ENCODE data around the gene CTNNBL1.

Gene CTNNBL1

DNA sequence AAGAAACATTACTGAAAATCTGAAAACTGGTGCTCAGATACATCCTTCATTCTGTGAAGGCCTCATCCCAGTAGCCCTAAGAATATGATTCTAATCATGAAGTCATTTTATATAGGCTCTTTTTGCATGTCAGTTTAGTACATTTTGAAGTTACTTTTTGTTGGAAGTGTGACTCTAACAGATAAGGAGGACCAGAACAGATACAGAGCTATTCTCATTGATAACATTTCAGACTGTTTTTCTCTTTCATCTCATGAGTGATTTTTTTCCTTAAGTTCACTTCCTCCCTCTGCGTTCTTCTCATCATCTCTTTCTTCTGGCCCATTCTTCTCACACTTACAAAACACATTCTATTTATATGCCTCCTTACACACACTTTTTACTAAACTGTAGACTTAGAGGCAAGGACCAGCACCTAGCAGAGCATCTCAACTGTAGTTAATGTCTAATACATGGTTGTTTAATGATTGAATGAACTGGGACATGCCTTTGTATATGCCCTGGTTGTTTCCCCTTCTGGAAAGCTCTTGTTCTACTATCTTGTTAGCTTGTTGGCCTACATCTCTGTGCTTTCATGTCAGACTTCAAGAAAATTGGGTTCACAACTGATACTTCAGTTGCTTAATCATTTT is 8.7 kb downstream of the CTNNBL1 start:
- peaks cover 24% of the 10 kb centered on the region for H3K36me3 ChIP-seq (ENCODE audit: insufficient read depth, insufficient read length, low read length)
- no peaks in the 10 kb centered on the region for H3K4me1 ChIP-seq (ENCODE audit: insufficient read depth, insufficient read length)
- no peak for DNase-seq (ENCODE audit: low read depth, low spot score)
- TF ChIP-seq YY1 (IDR thresholded peaks at IDR 0.05; ENCODE audit: insufficient read depth, insufficient read length): no peak
- TF ChIP-seq ZNF274 (IDR thresholded peaks at IDR 0.05; ENCODE audit: low read depth, low read length): no peak
- no peak for TF ChIP-seq SUZ12 (IDR thresholded peaks at IDR 0.05; ENCODE audit: extremely low read depth, insufficient read depth, insufficient read length)
- no peak overlapping the region for H3K4me3 ChIP-seq (ENCODE audit: insufficient read length, low read depth)
- no peak overlapping the region for H3K9ac ChIP-seq (ENCODE audit: insufficient read length, low read depth)
- no peaks in the 10 kb centered on the region for H3K27me3 ChIP-seq (ENCODE audit: insufficient read depth, insufficient read length)
- H3K9me3 ChIP-seq (ENCODE audit: insufficient read depth, low read length): peaks cover 16% of the 10 kb centered on the region

DNA sequence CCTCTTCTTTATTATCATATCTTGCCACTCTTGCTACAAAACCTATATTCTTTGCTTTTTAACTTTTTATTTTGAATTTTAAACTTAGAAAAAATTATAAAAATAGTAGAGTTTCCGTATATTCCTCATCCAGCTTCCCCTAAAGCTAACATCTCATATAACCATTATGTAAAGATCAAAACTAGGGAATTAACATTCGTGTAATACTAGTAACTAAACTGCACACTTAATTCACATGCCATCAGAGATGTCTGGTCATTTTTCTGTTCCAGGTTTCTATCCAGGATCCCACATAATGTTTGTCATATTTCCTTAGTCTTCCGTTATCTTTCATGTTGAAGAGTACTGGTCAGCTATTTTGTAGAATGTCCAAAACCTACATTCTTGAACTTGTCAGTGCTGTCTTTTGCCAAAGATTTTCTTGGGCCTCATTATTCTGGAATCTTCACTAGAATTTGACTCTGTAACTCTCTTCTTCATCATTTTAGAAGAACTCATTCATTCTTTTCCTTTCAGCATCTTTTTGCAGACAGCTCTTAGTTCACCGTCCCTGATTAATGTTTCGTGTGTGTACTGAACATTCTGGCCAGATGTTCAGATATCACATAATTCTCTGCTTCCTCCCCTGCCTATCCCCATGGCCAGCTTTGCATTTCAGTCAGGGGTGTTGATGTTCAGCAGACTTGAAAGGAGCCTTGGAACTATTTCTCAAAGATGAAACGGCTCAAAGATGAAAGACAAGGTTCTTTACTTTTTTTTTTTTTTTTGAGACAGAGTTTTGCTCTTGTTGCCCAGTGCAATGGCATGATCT is 9.4 kb downstream of the CTNNBL1 start:
- no peak overlapping the region for H3K4me3 ChIP-seq (ENCODE audit: insufficient read length, low read depth)
- no peak overlapping the region for H3K9ac ChIP-seq (ENCODE audit: insufficient read length, low read depth)
- no peak for DNase-seq (ENCODE audit: low read depth, low spot score)
- H3K36me3 ChIP-seq (ENCODE audit: insufficient read depth, insufficient read length, low read length): peaks cover 18% of the 10 kb centered on the region
- TF ChIP-seq SUZ12 (IDR thresholded peaks at IDR 0.05; ENCODE audit: extremely low read depth, insufficient read depth, insufficient read length): no peak
- no peak for TF ChIP-seq YY1 (IDR thresholded peaks at IDR 0.05; ENCODE audit: insufficient read depth, insufficient read length)
- TF ChIP-seq ZNF274 (IDR thresholded peaks at IDR 0.05; ENCODE audit: low read depth, low read length): no peak
- H3K9me3 ChIP-seq (ENCODE audit: insufficient read depth, low read length): peaks cover 16% of the 10 kb centered on the region
- no peaks in the 10 kb centered on the region for H3K4me1 ChIP-seq (ENCODE audit: insufficient read depth, insufficient read length)
- no peaks in the 10 kb centered on the region for H3K27me3 ChIP-seq (ENCODE audit: insufficient read depth, insufficient read length)

DNA sequence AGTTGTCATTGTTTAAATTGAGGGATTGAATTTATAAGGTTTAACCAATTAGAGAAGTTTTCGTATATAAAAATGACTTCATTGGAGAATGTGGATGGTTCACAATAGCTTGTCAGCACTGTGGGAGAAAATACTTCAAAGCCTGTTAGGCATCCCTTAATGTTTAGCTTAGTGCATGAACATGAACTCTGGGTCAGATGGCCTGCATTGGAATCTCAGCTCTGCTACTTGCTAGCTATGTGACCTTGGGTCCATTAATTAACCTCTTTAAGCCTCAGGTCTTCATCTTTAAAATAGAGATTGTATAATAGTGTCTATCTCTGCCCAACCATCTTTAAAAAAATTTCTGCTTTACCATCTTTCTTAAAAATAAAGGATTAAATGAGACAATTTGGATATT is 11.1 kb downstream of the CTNNBL1 start:
- H3K4me3 ChIP-seq (ENCODE audit: insufficient read length, low read depth): no peak overlapping the region
- peaks cover 16% of the 10 kb centered on the region for H3K9me3 ChIP-seq (ENCODE audit: insufficient read depth, low read length)
- H3K27me3 ChIP-seq (ENCODE audit: insufficient read depth, insufficient read length): no peaks in the 10 kb centered on the region
- no peak for DNase-seq (ENCODE audit: low read depth, low spot score)
- H3K9ac ChIP-seq (ENCODE audit: insufficient read length, low read depth): no peak overlapping the region
- TF ChIP-seq YY1 (IDR thresholded peaks at IDR 0.05; ENCODE audit: insufficient read depth, insufficient read length) (no peak), ZNF274 (IDR thresholded peaks at IDR 0.05; ENCODE audit: low read depth, low read length) (no peak), SUZ12 (IDR thresholded peaks at IDR 0.05; ENCODE audit: extremely low read depth, insufficient read depth, insufficient read length) (no peak)
- H3K4me1 ChIP-seq (ENCODE audit: insufficient read depth, insufficient read length): no peaks in the 10 kb centered on the region
- H3K36me3 ChIP-seq (ENCODE audit: insufficient read depth, insufficient read length, low read length): peaks cover 8% of the 10 kb centered on the region

DNA sequence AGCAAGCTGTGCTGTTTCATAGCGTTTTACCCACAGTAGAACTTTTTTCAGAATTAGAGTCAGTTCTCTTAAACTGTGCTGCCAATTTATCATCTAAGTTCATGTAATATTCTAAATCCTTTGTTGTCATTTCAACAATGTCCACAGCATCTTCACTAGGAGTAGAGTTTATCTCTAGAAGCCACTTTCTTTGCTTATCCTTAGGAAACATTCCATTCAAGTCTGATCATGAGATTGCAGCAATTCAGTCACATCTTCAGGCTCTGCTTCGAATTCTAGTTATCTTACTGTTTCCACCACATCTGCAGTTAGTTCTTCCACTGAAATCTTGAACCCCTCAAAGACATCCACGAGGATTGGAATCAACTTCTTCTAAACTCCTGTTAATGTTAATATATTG is 12.5 kb downstream of the CTNNBL1 start:
- H3K9ac ChIP-seq (ENCODE audit: insufficient read length, low read depth): no peak overlapping the region
- H3K4me3 ChIP-seq (ENCODE audit: insufficient read length, low read depth): no peak overlapping the region
- H3K36me3 ChIP-seq (ENCODE audit: insufficient read depth, insufficient read length, low read length): peaks cover 7% of the 10 kb centered on the region
- TF ChIP-seq YY1 (IDR thresholded peaks at IDR 0.05; ENCODE audit: insufficient read depth, insufficient read length) (no peak), ZNF274 (IDR thresholded peaks at IDR 0.05; ENCODE audit: low read depth, low read length) (no peak), SUZ12 (IDR thresholded peaks at IDR 0.05; ENCODE audit: extremely low read depth, insufficient read depth, insufficient read length) (no peak)
- H3K27me3 ChIP-seq (ENCODE audit: insufficient read depth, insufficient read length): no peaks in the 10 kb centered on the region
- no peaks in the 10 kb centered on the region for H3K4me1 ChIP-seq (ENCODE audit: insufficient read depth, insufficient read length)
- peaks cover 16% of the 10 kb centered on the region for H3K9me3 ChIP-seq (ENCODE audit: insufficient read depth, low read length)
- DNase-seq (ENCODE audit: low read depth, low spot score): no peak

DNA sequence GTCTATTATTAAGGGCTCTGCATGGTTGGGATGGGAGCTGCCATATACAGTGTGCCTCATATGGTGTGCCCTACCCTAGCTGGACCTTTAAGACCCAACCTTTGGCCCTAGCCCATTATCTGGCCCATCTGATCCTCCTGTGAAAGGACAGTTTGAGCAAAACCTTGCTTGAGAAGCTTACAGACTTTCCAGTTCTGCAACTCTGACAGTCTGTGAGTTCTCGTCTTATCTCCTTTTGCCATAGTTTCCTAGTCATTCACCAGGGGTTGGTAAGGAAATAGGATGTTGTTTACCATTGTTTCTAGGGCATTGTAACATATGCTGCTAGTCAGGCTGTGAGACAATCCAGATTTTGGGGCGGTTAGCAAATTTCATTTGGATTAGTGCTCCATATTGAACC is 17.2 kb downstream of the CTNNBL1 start:
- Histone ChIP-seq H3K36me3 (ENCODE audit: insufficient read depth, insufficient read length, low read length) (peaks cover 21% of the 10 kb centered on the region), H3K27me3 (ENCODE audit: insufficient read depth, insufficient read length) (no peaks in the 10 kb centered on the region), H3K9me3 (ENCODE audit: insufficient read depth, low read length) (peaks cover 15% of the 10 kb centered on the region), H3K4me1 (ENCODE audit: insufficient read depth, insufficient read length) (no peaks in the 10 kb centered on the region), H3K4me3 (ENCODE audit: insufficient read length, low read depth) (no peak overlapping the region), H3K9ac (ENCODE audit: insufficient read length, low read depth) (no peak overlapping the region)
- no peak for TF ChIP-seq YY1 (IDR thresholded peaks at IDR 0.05; ENCODE audit: insufficient read depth, insufficient read length)
- TF ChIP-seq SUZ12 (IDR thresholded peaks at IDR 0.05; ENCODE audit: extremely low read depth, insufficient read depth, insufficient read length): no peak
- TF ChIP-seq ZNF274 (IDR thresholded peaks at IDR 0.05; ENCODE audit: low read depth, low read length): no peak
- DNase-seq (ENCODE audit: low read depth, low spot score): no peak

DNA sequence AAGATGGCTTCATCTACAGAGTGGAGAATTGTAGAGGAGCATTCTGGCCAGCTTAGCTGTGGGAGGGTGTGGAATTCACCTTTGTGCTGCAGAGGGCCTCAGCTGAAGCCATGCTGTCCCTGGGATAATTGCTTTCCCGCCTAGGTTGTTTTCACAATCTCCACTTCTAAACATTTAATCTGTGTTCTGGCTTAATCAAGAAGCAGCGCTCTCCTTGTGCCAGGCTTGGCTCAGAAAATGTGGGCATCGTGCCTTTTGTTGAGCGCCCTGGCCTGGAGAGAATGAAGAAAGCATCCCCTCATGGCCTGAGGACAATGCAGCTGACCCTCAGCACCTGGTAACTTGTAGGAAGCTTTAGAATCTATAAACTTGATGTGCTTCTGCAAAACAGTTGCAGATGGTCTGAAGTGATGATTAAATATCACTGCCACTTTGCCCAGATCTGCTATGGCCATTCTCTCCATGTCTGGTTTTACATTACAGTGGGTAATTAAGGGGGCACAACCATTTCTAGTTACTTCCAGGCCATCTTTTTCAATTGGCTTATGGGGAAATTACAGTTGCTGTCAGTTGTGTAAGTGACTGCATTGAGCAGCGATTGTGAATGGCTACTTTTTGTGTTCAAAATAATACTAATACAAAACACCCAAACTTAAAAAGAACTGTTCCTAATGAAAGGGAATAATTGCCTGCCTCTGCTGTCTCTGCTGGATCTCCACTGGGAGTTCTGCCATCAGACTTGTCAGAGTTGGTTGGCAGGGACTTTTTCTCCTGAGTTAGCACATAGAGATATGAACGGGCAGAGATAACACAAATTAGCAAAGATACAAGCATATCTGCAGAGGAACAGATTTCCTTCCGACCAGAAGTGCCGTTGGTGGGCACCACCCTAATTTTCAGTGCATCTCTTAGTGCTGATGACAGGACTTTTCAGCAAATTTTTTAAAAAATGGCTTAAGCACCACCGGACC is 18.4 kb downstream of the CTNNBL1 start:
- Histone ChIP-seq H3K4me3 (ENCODE audit: insufficient read length, low read depth) (no peak overlapping the region), H3K9me3 (ENCODE audit: insufficient read depth, low read length) (peaks cover 6% of the 10 kb centered on the region; the same call in 1 of the 2 replicates), H3K36me3 (ENCODE audit: insufficient read depth, insufficient read length, low read length) (peaks cover 26% of the 10 kb centered on the region), H3K27me3 (ENCODE audit: insufficient read depth, insufficient read length) (no peaks in the 10 kb centered on the region), H3K4me1 (ENCODE audit: insufficient read depth, insufficient read length) (no peaks in the 10 kb centered on the region), H3K9ac (ENCODE audit: insufficient read length, low read depth) (no peak overlapping the region)
- TF ChIP-seq SUZ12 (IDR thresholded peaks at IDR 0.05; ENCODE audit: extremely low read depth, insufficient read depth, insufficient read length) (no peak), ZNF274 (IDR thresholded peaks at IDR 0.05; ENCODE audit: low read depth, low read length) (no peak), YY1 (IDR thresholded peaks at IDR 0.05; ENCODE audit: insufficient read depth, insufficient read length) (no peak)
- DNase-seq (ENCODE audit: low read depth, low spot score): no peak

All from NT2/D1 (cell line).